RWPE1 (cell line): ENCODE results near the gene RPL6.

Source experiments
- CTCF ChIA-PET: fragments of 350-600 bp; sonication (Branson Sonifier 250); formaldehyde crosslinking; extraction: SDS; loops from one replicate; lab custom pipeline; 2021; lab: Yijun Ruan, JAX
- POLR2A ChIA-PET: fragments of 400-600 bp; formaldehyde crosslinking; extraction: SDS; loops from one replicate; lab custom pipeline; 2020; ENCODE audit warnings: antibody characterized with exemption; ENCODE audit not compliant: low non-redundant PET; lab: Yijun Ruan, JAX
- DNase-seq: peaks from one replicate; pipeline ENCODE4 v3.0.0; 2012; ENCODE audit warnings: low spot score
- H3K27ac ChIP-seq: fragments of 450-650 bp; 2 replicates; pipeline ENCODE4 v1.5.1; 2017
- TF ChIP-seq, protein P1 (sequence below): fragments of 450-650 bp; conservative IDR thresholded peaks from 2 replicates; pipeline ENCODE4 v1.5.1; 2017; ENCODE audit warnings: low read depth, mild to moderate bottlenecking

The RPL6 gene

DNA sequence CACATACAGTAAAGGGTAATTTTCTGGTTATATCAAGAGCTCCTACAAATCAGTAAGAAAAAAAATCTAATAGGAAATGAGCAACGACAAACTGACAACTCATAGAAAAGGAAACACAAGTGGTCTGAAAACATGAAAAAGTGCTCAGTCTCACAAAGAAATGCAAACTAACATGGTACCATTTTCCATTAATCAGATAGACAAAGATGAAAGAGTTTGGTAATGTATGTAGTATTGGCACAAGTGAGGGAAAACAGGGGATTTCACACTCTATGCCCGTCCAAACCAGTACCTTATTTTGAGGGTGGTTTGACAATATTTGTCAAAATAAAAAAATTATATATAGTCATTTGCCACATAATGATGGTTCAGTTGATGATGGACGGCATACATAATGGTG is 22.6 kb upstream of the RPL6 start:
- TF ChIP-seq, protein P1, sequence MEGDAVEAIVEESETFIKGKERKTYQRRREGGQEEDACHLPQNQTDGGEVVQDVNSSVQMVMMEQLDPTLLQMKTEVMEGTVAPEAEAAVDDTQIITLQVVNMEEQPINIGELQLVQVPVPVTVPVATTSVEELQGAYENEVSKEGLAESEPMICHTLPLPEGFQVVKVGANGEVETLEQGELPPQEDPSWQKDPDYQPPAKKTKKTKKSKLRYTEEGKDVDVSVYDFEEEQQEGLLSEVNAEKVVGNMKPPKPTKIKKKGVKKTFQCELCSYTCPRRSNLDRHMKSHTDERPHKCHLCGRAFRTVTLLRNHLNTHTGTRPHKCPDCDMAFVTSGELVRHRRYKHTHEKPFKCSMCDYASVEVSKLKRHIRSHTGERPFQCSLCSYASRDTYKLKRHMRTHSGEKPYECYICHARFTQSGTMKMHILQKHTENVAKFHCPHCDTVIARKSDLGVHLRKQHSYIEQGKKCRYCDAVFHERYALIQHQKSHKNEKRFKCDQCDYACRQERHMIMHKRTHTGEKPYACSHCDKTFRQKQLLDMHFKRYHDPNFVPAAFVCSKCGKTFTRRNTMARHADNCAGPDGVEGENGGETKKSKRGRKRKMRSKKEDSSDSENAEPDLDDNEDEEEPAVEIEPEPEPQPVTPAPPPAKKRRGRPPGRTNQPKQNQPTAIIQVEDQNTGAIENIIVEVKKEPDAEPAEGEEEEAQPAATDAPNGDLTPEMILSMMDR, result no peak
- no peak overlapping the region for H3K27ac ChIP-seq
- ChIA-PET CTCF (no interaction called here), POLR2A (no interaction called here)
- DNase-seq, result no peak

DNA sequence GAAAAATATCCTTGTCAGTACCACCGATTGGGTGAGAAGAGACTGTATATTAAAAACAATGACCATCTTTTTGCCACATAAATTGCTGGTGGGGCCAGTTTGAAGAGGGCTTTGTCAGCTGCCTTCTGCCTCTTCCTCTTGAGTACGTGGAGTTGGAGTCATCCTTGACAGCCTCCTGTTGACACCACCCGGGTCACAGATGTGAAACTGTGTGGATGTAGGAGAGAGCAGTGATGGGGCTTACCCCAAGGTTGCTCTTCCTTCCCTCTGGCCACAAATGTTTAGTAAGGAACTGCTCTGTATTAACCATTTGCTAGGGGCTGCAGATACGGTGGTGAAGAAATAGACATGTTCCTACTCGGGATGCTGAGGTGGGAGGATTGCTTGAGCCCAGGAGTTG is 21.5 kb upstream of the RPL6 start:
- POLR2A ChIA-PET, result no interaction called here
- DNase-seq, result no peak
- H3K27ac ChIP-seq, result no peak overlapping the region
- TF ChIP-seq, protein P1, result no peak
- CTCF ChIA-PET, result no interaction called here

DNA sequence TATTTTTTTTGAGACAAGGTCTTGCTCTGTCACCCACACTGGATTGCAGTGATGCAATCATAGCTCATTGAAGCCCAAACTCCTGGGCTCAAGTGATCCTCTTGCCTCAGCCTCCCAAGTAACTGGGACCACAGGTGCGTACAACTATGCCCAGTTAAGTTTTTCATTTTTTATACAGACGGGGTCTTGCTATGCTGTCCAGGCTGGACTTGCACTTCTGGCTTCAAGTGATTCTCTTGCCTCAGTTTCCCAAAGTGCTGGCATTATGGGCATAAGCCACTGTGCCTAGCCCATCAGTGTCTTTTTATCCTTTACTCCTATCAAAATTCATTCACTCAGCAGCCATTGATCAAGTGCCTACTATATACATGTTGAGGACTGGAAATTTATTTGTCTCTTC is 18.4 kb upstream of the RPL6 start:
- CTCF ChIA-PET, result no interaction called here
- POLR2A ChIA-PET, result no interaction called here
- DNase-seq, result no peak
- H3K27ac ChIP-seq, result no peak overlapping the region
- TF ChIP-seq, protein P1, result no peak

DNA sequence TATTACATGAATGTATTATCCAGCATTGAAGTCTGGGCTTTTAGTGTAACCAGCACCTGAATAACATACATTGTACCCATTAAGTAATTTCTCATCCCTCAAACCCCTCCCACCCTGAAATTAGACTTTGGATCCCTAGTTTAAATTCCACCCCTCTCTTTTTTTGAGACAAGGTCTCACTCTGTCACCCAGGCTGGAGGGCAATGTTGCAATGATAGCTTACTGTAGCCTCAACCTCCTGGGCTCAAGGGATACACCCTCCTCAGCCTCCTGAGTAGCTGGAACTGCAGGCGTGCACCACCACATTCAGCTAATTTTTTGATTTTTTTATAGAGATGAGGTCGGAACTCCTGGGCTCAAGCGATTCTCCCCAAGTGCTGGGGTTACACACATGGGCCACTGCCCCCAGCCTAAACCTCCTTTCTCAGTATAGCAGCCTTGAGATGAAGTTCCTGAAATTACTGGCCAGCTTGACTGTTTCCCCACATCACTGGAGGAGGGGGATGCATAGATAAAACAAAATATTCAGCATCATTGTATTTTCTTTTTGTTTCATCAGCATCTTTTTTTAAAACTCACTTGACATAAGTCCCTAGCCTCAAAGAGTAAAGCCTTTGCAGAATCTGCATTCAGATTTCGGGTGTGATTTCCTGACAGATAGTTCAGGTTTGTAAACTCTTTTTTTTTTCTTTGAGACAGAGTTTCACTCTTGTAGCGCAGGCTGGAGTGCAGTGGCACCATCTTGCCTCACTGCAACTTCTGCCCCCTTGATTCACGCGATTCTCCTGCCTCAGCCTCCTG is 16.4 kb upstream of the RPL6 start:
- TF ChIP-seq, protein P1, result no peak
- CTCF ChIA-PET, result no interaction called here
- POLR2A ChIA-PET, result no interaction called here
- no peak for DNase-seq
- no peak overlapping the region for H3K27ac ChIP-seq

DNA sequence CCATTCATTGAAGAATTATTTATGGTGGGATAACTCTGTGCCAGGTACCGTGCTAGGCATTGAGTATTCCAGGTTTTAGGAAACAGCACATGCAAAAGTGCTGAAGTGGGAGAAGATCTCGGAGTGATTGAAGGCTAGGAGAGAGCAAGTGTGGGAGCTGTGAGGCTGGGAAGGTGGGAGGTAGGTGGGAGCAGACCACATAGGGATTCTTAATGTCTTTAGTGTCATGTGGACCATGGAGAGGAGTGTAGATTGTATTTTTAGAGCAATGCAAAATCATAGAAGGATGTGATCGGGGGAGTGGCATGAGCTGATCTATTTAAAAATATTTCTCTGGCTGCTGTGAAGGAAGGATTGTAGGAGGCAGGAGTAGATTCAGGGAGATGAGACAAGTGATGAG is 14.7 kb upstream of the RPL6 start:
- TF ChIP-seq, protein P1, result no peak
- ChIA-PET CTCF (interaction anchor here (0.6 kb wide), 2 partner anchors 14 to 36 kb away, joined by 4 to 6 read pairs; no protein-coding TSS in a partner anchor), POLR2A (interaction anchor here (0.7 kb wide), 1 partner anchor 9 kb away, joined by 12 read pairs; no protein-coding TSS in a partner anchor)
- no peak overlapping the region for H3K27ac ChIP-seq
- no peak for DNase-seq

DNA sequence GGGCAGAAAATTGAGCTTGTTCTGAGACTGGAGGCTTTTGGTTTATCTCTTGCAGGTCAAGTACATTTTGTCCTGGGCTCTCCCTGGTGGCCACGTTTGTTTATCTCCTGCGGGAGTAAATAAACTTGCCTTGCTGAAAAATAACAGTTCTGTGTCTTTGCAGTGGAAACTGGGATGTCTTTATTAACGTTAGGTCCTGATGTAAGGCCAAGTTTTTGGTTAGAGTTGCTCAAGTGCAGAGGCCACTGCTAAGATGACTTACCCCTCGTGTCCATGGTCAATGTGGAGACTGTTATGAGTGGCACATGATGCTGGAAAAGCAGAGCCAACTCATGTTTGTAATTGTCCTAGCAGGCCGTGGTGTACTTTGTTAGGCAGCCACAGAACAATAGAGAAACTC is 13.1 kb upstream of the RPL6 start:
- TF ChIP-seq, protein P1, result no peak
- POLR2A ChIA-PET, result no interaction called here
- no peak for DNase-seq
- H3K27ac ChIP-seq, result no peak overlapping the region
- CTCF ChIA-PET, result interaction anchor here (0.6 kb wide), 1 partner anchor 11 kb away, joined by 3 read pairs; no protein-coding TSS in a partner anchor
